ENCODE data around the gene C5orf63.
"Not testable (repeated sequence)": the region's sequence is repeated elsewhere in the genome, so short reads cannot be mapped to it uniquely, and the experiment has no call there.

The C5orf63 gene

GRCh38 chr5:127072861-127073846 lies at the start of gene C5orf63:
Gene C5orf63 (minus strand): TSS chr5:127073502. CDS start chr5:127058995, 14,507 bp downstream.
- peak in 1 of 2 experiments; percentile 33 for DNase-seq

DNA sequence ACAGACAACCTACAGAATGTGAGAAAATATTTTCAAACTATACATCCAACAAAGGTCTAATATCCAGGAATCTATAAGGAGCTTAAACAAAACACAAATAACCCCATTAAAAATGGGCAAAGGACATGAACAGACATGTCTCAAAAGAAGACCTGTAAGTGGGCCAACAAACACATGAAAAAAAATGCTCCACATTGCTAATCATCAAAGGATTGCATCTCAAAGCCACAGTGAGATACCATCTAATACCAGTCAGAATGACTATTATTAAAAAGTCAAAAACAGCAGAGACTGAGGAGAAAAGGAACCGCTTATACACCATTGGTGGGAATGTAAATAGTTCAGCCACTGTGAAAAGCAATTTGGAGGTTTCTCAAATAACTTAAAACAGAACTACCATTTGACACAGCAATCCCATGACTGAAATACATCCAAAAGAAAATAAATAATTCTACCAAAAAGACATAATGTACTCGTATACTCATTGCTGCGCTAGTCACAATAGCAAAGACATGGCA lies 39.1 kb upstream of the C5orf63 start:
- DNase-seq, result no peak

- DNase-seq, result no peak
Measured at GRCh38 chr5:127111112-127111511, 37.8 kb upstream of the C5orf63 start.

GRCh38 chr5:127108624-127109260 lies 35.4 kb upstream of the C5orf63 start:
- DNase-seq, result not testable (repeated sequence)

GRCh38 chr5:127101935-127102334 lies 28.6 kb upstream of the C5orf63 start:
- no peak for DNase-seq

GRCh38 chr5:127101533-127101932 lies 28.2 kb upstream of the C5orf63 start:
- no peak for DNase-seq

DNA sequence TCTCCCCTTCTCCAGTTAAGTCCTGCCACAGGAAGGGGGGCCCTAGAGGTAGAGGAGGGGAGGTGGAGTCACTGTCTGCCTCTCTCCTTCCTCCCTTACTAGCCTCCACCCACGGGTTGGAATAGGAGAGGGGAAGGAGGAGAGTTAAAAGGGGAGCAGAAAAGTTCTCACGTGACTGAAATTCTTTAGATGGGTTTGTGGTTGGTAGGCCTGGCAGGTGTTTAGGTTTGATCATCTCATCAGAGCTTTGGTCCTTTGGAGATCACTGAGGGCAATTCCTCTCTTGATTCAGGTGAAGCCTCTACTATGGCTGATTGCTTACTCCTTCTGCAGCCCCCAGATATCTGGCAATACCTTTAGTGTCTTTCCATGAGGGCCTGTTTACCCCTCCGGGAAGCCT lies 24.9 kb upstream of the C5orf63 start:
- DNase-seq, result no peak

GRCh38 chr5:127097278-127097677 lies 24.0 kb upstream of the C5orf63 start:
- no peak for DNase-seq

- no peak for DNase-seq
Measured at GRCh38 chr5:127096328-127096993, 23.2 kb upstream of the C5orf63 start.

DNA sequence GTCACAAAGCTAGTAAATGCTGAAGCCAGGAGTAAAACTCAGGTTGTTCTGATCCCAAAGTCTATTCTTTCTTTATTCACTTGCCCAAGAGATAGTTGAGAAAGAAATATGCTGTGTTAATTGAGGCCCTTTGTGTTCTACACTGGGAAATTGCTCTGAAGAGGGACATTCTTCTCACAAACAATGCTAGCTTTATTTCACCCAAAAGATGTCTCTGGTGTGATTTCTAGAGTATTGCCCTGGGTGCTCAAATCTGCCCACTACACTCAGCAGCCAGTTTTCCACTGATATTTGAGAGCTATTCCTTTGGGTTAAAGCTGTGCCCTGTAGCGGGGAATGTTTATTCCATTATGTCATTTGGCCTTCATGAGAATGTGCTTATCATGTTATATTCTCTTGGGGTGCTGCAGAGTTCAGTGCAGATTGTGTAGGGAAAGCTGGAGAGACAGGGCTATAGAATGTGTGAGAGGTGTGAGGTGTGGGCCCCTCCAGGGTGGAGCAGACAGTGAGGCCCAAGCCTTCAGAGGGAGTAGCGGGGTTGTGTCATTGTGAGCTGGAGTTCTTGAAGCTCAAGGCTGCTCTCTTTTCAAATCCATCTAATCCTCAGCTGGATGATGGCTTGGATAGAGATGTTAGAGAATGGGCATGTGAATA lies 21.0 kb upstream of the C5orf63 start:
- no peak for DNase-seq

GRCh38 chr5:127092690-127093089 lies 19.4 kb upstream of the C5orf63 start:
- no peak for DNase-seq

- DNase-seq, result no peak
Measured at GRCh38 chr5:127089191-127089590, 15.9 kb upstream of the C5orf63 start.

- DNase-seq, result peak in 1 of 2 experiments; percentile 16
Measured at GRCh38 chr5:127088251-127088650, 14.9 kb upstream of the C5orf63 start.

DNA sequence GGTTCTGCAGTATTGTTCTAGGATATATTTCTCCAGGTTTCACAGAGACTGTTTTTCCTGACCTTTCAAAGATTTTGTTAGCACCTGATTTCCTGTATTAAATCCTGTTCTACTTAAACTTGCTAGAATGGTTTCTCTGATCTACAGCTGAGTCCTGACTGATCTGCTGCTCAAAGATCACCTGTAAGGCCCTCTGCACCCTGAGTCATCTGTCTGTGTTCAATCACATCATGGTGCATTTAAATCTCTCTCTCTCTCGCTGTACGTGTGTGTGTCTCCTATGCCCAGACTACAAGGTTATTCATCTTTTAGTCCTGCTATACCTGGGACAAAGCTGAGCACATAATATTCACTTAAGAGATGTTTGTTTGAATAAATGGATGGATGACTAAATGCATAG lies 13.3 kb upstream of the C5orf63 start:
- DNase-seq, result no peak

- no peak for DNase-seq
Measured at GRCh38 chr5:127085796-127086195, 12.5 kb upstream of the C5orf63 start.

DNA sequence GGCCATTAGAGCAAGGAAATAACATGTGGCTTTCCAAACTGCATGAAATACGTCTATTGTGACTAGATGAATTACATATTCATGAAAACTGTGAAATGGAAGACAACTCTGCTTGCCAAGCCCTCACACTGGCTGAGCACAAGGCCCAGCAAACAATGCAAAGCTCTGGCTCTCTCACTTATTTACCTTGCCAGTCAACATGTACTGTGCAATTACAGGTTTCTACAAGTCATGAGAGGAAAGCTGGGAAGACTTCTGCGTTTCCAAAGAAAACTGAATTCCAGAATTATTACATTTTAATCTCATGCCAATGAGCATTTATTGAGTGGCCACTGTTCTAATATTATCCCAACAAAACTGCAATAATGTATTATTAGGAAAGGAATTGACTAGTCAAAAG lies 12.1 kb upstream of the C5orf63 start:
- DNase-seq, result no peak

GRCh38 chr5:127084656-127085055 lies 11.4 kb upstream of the C5orf63 start:
- no peak for DNase-seq

DNA sequence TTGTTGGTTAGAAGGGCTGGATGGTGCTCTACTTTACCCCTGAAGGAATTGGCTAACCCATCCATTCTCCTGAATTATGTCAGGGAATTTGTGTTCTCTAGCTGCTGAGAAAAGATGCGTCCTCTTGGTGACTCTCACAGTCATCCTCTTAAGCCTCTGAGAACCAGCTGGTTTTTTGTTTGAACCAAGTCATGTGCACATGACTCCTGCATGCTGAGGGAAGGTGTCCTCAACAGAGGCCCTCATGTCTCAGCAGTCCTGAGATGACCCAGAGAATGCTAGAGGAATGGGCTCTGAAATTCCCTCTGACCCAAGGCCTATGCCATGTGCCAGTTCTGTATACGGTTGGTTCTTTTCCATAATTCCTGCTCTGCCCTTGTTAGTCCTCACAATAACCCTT lies 10.4 kb upstream of the C5orf63 start:
- no peak for DNase-seq

DNA sequence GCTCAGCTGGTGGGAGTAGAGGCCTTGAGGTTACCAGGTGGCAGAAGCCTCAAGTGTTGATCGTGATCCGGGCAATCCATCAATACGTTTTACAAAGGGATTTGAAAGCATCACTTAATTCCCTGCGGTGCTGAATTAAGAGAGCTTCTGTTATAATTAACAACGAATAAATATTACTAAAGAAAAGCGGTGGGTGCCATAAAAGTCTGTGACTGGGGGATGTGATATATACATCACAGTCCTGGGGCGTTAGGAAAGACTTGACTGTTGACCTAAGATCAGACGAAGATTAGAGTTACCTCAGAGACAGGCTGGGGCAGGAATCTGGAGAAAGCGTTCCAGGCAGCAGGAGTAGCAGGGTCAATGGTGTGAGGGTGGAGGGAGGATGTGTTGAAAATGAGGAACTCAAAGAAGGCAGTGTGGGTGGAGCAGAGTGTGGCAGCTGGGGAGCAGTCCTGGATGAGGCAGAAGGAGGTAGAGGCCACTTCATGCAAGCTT lies 6.7 kb upstream of the C5orf63 start:
- no peak for DNase-seq

DNA sequence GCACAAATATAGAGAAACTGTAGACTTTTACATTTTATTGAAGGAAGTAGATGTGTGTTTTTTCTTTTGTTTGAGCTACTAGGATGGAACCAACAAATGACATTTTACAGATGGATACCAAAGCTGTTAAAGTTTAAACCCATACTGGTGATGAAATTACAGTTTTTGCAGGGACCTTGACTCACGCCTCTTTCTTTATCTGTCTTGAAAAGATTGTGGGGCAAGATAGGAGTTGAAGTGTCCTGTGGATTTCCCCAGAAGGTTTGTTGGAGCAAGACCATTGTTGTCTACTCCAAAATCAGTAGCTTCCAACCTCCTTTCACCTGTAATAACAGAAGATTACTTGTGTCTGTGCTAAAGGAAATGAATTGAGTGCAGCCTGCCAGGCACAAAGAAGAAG lies 4.1 kb upstream of the C5orf63 start:
- no peak for DNase-seq

- peak in 1 of 2 experiments; percentile 57 for DNase-seq
Measured at GRCh38 chr5:127076315-127077129, 3.2 kb upstream of the C5orf63 start.

- DNase-seq, result no peak
Measured at GRCh38 chr5:127074466-127074865, 1.2 kb upstream of the C5orf63 start.

Data from SW 1271 (cell line).